GM18526 (cell line): Measurements from ENCODE around the gene TTLL7.

ENCODE experiments used
- POLR2A ChIP-seq: IDR thresholded peaks from 3 replicates; pipeline ENCODE4 v1.6.1; 2011; ENCODE audit not compliant: insufficient read length; ENCODE audit errors: extremely low read depth

TTLL7 gene

DNA sequence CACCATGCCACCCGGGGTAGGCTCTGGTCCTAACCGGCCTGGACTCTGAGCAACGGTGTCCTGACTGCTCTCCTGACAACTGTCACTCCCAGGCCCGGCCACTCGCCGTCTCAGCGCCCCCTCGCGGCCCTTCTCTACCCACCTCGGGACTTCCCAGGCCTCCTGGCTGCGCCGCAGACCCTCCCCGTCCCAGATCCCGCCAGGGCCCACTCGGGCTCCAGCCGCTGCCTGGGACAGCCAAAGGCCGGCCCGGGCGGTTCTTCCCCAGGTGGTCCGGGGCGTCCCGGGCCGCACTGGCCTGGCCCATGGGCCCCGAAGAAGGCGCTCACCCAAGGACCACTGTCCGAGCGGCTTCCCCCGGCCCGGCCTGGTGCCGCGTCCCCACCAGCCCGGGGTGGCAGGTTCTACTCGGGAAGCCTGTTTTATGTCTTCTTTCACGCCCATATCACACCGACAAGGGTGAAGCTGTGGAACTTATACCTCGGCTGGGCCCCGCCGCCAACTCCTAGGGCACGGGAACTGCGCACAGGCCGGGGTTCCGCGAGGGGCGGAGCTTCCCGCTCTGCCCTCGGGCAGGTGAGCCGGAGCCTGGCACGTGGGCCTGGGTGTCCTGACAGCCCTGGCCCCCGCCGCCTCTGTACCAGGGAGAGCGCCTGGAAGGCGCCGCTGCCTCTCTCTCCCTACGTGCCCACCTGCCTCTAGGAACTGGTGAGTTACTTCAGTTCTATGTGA lies 138.3 kb downstream of the TTLL7 start:
- TF ChIP-seq POLR2A: no peak

DNA sequence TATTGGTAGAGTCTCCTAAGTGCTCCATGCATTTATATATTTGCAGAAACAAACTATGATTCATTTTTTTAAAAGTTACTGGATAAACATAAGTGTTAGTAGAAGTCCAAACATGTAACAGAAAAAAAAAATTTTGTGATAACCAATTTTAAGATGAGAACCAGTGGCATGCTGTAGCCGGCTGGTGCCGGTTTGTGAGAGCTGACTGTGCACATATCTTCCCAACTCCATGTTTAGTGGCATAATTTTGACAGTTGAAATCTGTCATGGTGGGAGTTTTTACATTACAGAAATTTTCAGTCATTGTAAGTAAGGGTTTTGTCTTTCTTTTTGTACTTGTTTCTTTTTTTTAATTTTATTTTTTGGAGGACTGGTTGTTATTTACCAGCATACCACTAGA lies 141.2 kb downstream of the TTLL7 start:
- no peak for TF ChIP-seq POLR2A

- no peak for TF ChIP-seq POLR2A
These were observed 141.8 kb downstream of the TTLL7 start for GRCh38 chr1:83857103-83857502.

GRCh38 chr1:83856381-83856780 lies 142.6 kb downstream of the TTLL7 start:
- no peak for TF ChIP-seq POLR2A

DNA sequence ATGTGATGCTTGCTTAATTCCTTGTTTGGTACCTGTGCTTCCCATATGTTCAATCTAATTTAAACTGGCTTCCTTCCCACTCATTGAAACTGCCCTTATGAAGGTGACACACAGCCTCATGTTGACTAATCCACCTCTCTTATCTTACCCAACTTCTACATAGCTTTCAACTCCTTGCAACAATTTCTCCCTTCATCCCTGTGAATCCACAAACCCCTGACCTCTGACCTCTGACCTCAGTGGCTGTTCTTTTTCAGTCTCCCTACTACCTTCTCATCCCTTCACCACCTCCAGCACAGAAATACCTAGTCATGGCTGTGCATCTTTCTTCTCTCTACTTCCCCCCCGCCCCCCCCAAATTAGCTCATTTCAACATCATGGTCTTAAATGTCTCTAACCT lies 144.5 kb downstream of the TTLL7 start:
- no peak for TF ChIP-seq POLR2A

DNA sequence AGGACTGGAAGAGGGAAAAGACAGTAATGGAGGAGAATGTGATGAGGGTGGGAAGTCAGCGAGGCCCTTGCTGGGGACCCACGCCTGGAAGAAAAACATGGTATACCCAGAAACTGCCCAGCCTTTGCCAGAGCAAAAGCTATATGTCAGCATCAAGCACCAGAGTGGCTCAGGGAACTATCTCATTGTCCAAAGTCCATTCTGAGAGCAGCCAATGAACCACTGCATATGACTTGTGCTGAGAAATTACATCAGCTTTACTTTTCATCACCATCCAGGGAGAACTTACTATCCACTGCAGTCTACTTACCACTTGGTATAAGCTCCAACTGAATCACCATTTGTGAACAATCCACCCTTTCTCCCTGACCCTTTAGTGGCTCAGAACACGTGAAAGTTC lies 148.1 kb downstream of the TTLL7 start:
- no peak for TF ChIP-seq POLR2A

- TF ChIP-seq POLR2A: no peak
These were observed 149.5 kb downstream of the TTLL7 start for GRCh38 chr1:83849191-83850061.

DNA sequence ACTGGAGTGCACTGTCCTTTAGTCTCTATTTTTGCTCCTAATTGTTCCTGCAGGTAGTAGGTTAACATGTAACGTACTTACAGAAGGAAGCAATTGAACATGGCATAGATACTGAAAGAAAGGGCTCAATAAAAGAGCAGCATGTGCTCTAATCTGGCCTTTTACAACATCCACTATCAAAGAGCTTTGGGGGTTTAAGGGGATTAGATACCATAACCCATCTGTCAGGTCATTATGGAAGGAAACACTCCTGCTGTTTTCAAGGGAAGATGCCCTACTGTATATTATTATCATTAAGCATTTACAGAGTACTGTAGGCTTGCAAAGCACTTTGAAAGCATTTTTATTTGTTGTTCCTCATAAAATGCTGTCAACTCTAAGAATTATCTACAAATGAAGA lies 152.8 kb downstream of the TTLL7 start:
- TF ChIP-seq POLR2A: no peak

GRCh38 chr1:83845437-83846071 lies 153.4 kb downstream of the TTLL7 start:
- TF ChIP-seq POLR2A: no peak

DNA sequence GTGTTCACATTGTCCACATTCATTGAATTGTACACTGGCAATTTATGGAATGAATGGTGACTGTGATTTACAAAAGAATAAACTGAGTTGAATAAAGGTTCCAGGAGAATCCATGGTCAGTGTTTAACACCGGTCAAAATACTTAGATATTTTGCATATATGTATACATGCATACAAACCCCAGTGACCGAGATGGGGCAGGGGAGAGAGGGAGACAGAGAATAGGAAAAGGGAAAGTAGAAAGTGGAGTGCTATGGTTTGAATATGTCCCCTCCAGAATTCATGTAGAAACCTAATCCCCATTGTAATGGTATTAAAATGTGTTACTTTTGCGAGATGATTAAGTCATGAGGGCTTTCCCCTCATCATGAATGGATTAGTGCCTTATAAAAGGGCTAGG lies 154.4 kb downstream of the TTLL7 start:
- TF ChIP-seq POLR2A: no peak

- no peak for TF ChIP-seq POLR2A
These were observed 159.3 kb downstream of the TTLL7 start for GRCh38 chr1:83839566-83840173.

DNA sequence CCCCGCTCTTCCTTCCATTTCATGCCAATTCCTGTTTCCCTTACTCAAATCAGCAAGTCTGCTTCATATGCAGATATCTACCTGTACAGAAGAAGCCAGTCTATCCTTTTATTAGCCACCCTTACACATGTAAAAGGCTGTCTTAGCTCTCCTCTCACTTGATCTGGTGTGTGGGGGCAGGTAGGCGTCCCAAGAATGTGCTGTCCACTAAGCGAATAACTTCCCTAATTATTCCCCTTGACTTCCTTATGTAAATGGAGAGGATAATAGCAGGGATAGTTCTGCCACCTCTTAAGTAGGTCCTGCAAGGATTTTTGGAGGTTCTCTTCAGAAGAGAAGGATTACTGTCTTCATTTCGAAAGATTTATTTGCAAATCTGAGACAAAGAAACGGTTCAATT lies 160.4 kb downstream of the TTLL7 start:
- TF ChIP-seq POLR2A: no peak

- TF ChIP-seq POLR2A: no peak
These were observed 162.4 kb downstream of the TTLL7 start for GRCh38 chr1:83836543-83836942.

DNA sequence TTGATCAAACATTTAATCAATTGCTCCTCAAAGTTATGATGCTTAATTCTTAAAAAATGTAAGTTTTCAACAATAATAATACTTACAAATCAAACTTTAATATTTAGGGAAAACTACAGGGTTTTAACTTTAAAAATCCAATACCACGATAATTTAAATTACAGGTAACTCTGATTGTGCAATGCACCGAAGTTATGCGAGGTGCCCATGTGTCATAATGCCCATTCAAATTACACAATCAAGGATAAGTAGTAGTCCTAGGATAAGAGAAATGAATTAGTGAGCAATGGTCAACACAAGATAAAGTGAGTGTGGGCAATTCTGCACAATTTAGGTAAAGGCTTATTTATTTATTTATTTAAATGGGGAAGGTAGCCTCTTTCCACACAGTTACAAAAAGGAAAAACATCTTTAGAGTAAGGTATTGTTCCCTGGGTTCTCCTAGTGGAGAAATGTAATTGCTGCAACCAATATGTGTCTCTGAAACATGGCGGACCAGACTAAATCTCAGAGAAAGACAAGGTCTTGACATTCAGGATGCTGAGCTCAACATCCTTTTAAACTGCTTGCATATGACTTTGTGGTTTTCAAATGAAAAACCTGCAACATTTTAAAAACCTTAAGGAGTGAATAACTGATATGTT lies 164.2 kb downstream of the TTLL7 start:
- TF ChIP-seq POLR2A: no peak

DNA sequence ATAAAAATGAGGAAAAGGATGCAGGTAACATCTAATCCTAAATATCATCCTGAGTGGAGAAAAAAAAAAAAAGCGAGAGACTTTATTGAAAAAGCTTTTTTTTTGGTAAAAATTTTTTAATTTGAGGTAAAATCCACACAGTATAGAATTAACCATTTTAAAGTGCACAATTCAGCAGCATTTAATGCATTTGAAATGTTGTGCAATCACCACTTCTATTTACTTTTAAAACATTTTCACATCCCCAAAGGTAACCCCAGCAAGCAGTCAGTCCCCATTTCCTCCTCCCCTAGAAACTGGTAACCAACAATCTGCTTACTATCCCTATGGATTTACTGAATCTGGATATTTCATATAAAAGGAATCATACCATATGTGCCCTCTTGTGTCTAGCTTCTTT lies 166.7 kb downstream of the TTLL7 start:
- no peak for TF ChIP-seq POLR2A
